Measurements from ENCODE around the gene SLC35F5.
"Not testable (repeated sequence)": the region's sequence is repeated elsewhere in the genome, so short reads cannot be mapped to it uniquely, and the experiment has no call there.

SLC35F5 gene

DNA sequence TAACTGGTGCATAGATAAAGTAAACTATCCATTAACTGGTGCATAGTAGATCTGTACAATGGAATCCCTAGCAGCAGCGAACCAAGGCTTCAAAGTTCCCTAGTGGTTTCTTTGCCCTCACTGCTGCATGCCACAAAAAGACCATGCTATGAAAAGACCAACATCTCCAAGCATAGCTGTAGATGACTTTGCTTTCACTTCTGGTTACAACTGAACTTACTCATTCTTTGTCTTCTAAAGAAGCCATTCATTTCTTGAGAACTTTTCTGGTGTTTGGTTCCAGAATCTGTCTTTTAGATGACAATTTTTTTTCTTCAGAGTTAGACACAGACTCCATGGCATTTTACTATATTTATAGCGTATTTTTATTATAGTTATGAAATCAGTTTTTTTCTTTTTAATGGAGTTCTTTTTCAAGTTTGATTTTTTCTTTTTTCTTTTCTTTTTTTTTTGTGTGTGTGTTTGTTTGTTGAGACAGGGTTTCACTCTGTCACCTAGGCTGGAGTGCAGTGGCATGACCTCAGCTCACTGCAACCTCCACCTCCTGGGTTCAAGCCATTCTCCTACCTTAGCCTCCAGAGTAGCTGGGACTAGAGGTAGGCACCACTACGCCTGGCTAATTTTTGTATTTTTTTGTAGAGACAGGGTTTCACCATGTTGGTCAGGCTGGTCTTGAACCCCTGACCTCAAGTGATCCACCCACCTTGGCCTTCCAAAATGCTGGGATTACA, 63.6 kb downstream of the SLC35F5 start:
- DNase-seq: peak; percentile 52

DNA sequence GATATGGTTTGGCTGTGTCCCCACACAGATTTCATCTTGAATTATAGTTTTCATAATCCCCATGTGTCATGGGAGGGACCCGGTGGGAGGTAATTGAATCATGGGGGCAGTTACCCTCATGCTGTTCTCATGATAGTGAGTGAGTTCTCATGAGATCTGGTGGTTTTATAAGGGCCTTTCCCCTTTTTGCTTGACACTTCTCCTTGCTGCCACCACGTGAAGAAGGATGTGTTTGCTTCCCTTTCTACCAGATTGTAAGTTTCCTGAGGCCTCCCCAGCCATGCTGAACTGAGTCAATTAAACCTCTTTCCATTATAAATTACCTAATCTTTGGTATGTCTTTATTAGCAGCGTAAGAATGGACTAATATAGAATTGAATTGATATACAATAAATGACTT, 65.6 kb downstream of the SLC35F5 start:
- DNase-seq: not testable (repeated sequence)

DNA sequence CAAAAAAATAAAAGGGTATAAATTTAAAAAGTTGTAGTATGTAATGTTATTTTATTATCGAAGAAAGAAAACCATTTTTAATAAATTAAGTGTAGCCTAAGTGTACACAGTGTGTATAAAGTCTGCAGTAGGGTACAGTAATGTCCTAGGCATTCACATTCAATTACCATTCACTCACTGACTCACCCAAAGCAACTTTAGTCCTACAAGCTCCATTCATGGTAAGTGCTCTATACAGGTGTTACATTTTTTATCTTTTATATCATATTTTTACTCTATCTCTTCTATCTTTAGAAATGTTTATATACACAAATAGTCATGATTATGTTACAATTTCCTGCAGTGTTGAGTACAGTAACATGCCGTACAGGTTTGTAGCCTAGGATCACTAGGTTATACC, 69.9 kb downstream of the SLC35F5 start:
- no peak for DNase-seq

DNA sequence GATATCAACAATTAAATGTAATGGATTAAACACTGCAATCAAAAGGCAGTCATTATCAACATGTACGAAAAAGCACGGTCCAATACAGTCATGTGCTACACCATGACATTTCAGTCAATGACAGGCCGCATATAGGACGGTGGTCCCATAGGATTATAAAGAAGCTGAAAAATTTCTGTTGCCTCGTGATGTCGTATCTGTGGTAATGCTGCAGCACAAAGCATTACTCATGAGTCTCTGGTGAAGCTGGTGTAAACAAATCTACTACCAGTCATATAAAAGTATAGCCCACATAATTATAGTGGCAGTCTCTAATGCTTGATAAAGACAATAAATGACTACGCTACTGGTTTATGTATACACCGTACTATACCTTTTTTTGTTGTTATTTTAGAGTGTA, 71.0 kb downstream of the SLC35F5 start:
- no peak for DNase-seq

GRCh38 chr2:113679457-113679856, 77.0 kb downstream of the SLC35F5 start:
- no peak for DNase-seq

GRCh38 chr2:113677330-113677729, 79.1 kb downstream of the SLC35F5 start:
- no peak for DNase-seq

- DNase-seq: no peak
Observed at GRCh38 chr2:113676623-113677266, 79.7 kb downstream of the SLC35F5 start.

DNA sequence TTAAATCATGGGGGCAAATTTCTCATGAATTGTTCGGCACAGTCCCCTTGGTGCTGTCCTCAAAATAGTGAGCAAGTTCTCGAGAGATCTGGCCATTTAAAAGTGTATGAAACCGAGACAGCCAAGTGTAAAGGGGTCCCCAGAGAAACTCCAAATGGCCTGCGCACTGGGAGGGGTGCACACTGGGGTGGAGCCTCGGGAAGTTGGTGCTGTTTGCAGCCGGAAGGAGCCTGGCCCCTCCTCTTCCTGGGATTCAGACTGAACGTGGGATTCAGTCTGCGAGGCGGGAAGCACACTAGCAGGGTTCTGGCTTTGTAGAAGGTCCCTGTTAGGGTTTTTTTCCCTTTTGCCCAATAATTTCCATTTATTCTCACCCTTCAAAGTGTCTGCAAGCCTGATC, 80.6 kb downstream of the SLC35F5 start:
- no peak for DNase-seq

DNA sequence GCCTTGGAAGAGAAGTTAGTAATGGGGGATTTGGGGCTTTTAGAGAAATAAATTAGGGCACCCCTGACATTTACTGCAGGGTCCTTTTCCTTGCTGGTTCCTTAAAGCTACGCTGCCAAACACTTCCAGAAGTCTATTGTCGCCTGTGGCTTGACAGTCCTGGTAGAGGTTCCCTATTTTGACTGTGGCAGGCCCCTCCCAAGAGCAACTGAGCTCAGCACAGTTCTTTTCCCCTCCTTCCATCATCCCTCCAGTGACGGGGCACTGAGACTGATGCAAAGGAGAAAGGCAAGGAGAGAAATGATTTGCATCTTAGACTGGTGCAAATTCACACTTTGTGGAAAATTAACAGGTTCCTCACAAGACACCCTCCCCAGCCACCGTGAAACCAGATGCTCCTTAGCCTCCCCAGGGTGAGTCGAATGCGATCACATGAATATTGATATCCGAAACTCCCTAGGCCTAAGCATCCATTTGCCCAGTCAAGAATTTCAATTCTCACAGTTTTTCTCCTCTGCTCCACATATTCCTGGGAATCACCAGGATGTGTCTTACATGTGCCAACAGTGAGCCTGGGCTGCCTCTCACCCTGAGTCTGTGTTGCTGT, 84.0 kb downstream of the SLC35F5 start:
- DNase-seq: no peak

- not testable (repeated sequence) for DNase-seq
Observed at GRCh38 chr2:113669013-113669412, 87.4 kb downstream of the SLC35F5 start.

DNA sequence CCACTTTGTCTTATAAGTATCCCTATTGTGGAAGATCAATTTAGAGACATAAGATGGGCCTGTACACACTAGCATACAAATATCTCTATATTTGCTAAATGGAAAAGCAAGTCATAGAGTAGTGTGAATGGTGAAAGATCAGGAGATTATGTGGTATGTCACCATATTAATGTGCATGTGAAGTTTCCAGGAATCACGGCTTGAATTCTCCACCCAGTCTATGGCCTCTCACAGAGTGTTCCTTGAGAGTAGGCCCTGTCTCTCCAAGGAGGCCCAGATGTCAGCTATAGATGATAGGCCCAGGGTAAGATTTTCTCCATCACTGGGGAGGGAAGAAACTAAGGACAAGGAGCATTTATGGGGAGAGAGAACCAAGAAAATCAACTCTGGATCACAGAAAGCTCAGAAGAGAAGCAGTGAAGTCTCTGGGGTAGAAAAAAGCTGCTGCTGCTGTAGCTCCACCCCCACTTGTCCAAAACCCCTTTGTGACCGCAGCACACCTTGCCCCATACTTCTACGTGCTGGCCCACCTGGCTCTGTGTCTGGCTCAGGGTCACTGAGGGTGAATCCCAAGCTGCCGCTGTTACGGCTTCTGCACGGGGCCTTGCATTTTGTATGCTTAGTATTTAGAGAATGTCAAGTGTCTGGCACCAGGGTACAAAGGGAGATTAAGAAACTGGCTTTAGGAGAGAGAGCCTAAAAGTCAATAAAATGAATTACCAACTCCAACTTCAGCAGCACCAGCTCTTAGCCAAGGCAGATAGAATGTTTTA, 91.5 kb downstream of the SLC35F5 start:
- not testable (repeated sequence) for DNase-seq

DNA sequence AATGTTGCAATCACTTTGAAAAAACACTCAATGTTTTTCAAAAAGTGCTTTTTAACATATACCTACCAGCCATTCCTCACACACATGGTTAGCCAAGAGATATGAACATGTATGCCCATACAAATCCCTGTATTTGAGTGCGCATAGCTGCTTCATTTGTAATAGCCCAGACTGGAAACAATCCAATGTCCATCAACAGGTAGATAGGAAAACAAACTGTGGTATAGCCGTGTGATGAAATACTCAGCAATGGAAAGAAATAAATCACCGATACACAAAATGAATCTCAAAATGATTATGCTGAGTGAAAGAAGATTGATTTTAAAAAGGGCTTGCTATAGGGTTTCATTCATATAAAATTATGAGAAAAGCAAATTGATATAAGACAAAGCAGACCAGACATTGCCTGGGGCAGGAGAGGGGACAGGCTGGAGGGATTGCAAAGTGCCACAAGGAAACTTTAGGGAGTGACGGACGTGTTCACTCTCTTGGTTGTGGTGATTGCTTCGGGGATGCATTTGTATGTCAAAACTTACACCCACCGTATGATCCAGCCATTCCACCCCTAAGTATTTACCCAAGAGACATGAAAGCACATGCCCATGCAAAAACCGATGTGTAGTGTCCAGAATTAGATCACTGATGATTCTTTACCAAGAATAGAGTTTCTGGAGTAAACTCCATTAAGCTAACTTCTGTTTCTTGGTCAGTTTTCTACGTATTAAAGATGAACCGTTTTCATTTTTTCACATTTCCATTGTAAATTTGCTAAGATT, 93.0 kb downstream of the SLC35F5 start:
- DNase-seq: not testable (repeated sequence)

Measured in stimulated activated CD8-positive, alpha-beta memory T cell treated with anti-CD3 and anti-CD28 coated beads, Interleukin-4, amount 100 ng/mL, for 48 hours (primary cell).